Esophagus squamous epithelium (tissue), 5 donors: Measurements from ENCODE around the gene TMCC1. TPM values are rescaled to one million over a fixed set of nuclear protein-coding genes. Genes with fewer than 3 reads are reported as not detected.
"Not testable (repeated sequence)": the region's sequence is repeated elsewhere in the genome, so short reads cannot be mapped to it uniquely, and the experiment has no call there.

Source experiments
- DNase-seq: peaks from one replicate; lab custom pipeline; 2025; lab: John Stamatoyannopoulos, UW
- H3K27ac ChIP-seq, 4 donors: fragments of 200-600 bp; sonication (generic); one replicate each; pipeline ENCODE4 v1.5.1; 2016 to 2019; ENCODE audit warnings: mild to moderate bottlenecking in 1 of 4
- H3K27me3 ChIP-seq, 4 donors: fragments of 200-600 bp; sonication (generic); 1 replicate in 3 of 4; 2 replicates in 1 of 4; pipeline versions ENCODE4 v1.5.1 to v1.6.0; 2017 to 2021; ENCODE audit warnings: antibody characterized with exemption in 1 of 4
- H3K36me3 ChIP-seq, 3 donors: fragments of 200-600 bp; sonication (generic); one replicate each; pipeline ENCODE4 v1.5.1; 2016 to 2019
- H3K4me1 ChIP-seq, 3 donors: fragments of 200-600 bp; sonication (generic); one replicate each; pipeline ENCODE4 v1.5.1; 2017 to 2019
- H3K4me3 ChIP-seq, 4 donors: fragments of 200-600 bp; sonication (generic); 1 replicate in 3 of 4; 2 replicates in 1 of 4; pipeline ENCODE4 v1.5.1; 2016 to 2019; ENCODE audit warnings: mild to moderate bottlenecking in 2 of 4, moderate library complexity in 1 of 4
- H3K9me3 ChIP-seq, 3 donors: fragments of 200-600 bp; sonication (generic); one replicate each; pipeline ENCODE4 v1.5.1; 2016 to 2019
- POLR2A ChIP-seq, 4 donors: fragments of 450-650 bp; IDR thresholded peaks; one replicate each; pipeline ENCODE4 v1.6.1; 2017; ENCODE audit warnings: antibody characterized with exemption in 4 of 4, mild to moderate bottlenecking in 4 of 4, moderate library complexity in 3 of 4
- WGBS, 2 donors: methylation state at CpG; one replicate each; pipeline ENCODE4 v1.1.5; 2018; 5-methylcytosine and 5-hydroxymethylcytosine counted together
- intact Hi-C: fragments of 100-400 bp; cut with DNase I; formaldehyde crosslinking; loops from one replicate; pipeline ENCODE4 v1.15.0; 2022
- total RNA-seq, 4 donors: library from RNA; depleted of rRNA; stranded (reverse); fragments of >200 nt; gene quantifications; one replicate each; pipeline ENCODE4 v1.1.0, GENCODE V29; 2016
- TF ChIP-seq, protein P1 (sequence below), 6 experiments: fragments of 450-650 bp in 4 of 6; fragments of 200-600 bp in 2 of 6; sonication (generic) in 2 of 6; IDR thresholded peaks; one replicate each; pipeline ENCODE4 v1.5.1; 2016 to 2019; ENCODE audit warnings: antibody characterized with exemption in 6 of 6, mild to moderate bottlenecking in 4 of 6, moderate library complexity in 4 of 6
- donor health status: DM: yes; HTN: yes; CAD: no.

The TMCC1 gene
- total RNA-seq, 4 donors from 2014 or later, result 13.1 to 23.5 (median 18.4) TPM

DNA sequence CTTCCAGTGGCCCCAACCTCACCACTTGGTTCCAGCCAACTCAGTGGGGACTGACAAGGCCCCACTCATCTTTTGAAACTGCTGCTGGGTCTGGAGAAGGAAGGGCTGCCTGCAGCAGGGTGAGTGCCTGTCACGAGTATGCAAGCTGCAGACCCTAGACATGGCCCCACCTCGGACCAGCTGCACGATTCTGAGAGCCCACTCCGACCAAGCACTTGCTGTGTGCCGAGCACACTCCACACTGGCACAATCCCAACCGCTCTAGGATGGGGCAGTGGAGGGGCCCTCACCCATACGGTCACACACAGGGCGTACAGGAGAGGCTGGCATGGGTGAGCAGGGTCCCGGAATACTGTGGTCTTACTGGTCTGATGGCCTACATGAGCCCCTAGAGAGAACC lies 279.1 kb downstream of the TMCC1 start:
- 100% methylated on average over 3 of the region's 9 CpGs; no CpG with 5 or more reads in 1 of the 2 donors for WGBS, 2 donors
- DNase-seq, result no peak

DNA sequence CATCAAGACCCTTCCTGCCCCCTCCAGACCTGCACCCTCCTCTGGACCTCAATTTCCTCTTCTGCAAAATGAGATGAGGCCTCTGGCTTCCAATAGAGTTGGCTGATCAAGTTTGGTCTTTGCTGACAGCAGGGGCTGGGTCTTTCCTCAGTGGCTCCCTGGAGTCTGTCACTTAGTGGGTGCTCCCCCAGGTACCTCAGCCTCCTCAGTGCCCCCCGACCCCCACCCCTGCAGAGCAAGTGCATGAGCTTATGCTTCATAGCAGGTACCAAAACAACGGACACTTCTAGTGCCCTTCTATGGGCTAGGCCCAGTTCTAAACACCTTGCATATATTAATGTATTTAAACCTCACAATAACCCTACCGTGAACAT lies 280.2 kb downstream of the TMCC1 start:
- Histone ChIP-seq H3K9me3 (no peaks in the 10 kb centered on the region), H3K36me3 (no peaks in the 10 kb centered on the region), H3K4me1 (peaks cover 7 to 92% (median 51%) of the 10 kb centered on the region in 3 donors), H3K4me3 (no peak overlapping the region), H3K27ac (peak overlapping the region in 3 of 4 donors; percentile 3 to 62 (median 60)), H3K27me3 (peaks cover 0 to 9% (median 0%) of the 10 kb centered on the region in 4 donors)
- intact Hi-C loops, result no loop called here
- WGBS, 2 donors, result 82 to 83% methylated on average over 2 to 3 of the region's 3 CpGs
- DNase-seq, result no peak
- TF ChIP-seq, protein P1, sequence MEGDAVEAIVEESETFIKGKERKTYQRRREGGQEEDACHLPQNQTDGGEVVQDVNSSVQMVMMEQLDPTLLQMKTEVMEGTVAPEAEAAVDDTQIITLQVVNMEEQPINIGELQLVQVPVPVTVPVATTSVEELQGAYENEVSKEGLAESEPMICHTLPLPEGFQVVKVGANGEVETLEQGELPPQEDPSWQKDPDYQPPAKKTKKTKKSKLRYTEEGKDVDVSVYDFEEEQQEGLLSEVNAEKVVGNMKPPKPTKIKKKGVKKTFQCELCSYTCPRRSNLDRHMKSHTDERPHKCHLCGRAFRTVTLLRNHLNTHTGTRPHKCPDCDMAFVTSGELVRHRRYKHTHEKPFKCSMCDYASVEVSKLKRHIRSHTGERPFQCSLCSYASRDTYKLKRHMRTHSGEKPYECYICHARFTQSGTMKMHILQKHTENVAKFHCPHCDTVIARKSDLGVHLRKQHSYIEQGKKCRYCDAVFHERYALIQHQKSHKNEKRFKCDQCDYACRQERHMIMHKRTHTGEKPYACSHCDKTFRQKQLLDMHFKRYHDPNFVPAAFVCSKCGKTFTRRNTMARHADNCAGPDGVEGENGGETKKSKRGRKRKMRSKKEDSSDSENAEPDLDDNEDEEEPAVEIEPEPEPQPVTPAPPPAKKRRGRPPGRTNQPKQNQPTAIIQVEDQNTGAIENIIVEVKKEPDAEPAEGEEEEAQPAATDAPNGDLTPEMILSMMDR (IDR thresholded peaks at IDR 0.05), result no peak

More for the DNA sequence above, 279.1 kb downstream of the TMCC1 start:
- no peaks in the 10 kb centered on the region for H3K9me3 ChIP-seq
- peak overlapping the region in 3 of 4 donors; percentile 22 to 82 (median 27) for H3K27ac ChIP-seq
- no peak overlapping the region for H3K4me3 ChIP-seq
- TF ChIP-seq, protein P1 (IDR thresholded peaks at IDR 0.05), result no peak
- TF ChIP-seq POLR2A (IDR thresholded peaks at IDR 0.05), result no peak
- no peaks in the 10 kb centered on the region for H3K27me3 ChIP-seq
- peaks cover 0 to 92% (median 51%) of the 10 kb centered on the region in 3 donors for H3K4me1 ChIP-seq
- H3K36me3 ChIP-seq, result no peaks in the 10 kb centered on the region
- intact Hi-C loops, result no loop called here

DNA sequence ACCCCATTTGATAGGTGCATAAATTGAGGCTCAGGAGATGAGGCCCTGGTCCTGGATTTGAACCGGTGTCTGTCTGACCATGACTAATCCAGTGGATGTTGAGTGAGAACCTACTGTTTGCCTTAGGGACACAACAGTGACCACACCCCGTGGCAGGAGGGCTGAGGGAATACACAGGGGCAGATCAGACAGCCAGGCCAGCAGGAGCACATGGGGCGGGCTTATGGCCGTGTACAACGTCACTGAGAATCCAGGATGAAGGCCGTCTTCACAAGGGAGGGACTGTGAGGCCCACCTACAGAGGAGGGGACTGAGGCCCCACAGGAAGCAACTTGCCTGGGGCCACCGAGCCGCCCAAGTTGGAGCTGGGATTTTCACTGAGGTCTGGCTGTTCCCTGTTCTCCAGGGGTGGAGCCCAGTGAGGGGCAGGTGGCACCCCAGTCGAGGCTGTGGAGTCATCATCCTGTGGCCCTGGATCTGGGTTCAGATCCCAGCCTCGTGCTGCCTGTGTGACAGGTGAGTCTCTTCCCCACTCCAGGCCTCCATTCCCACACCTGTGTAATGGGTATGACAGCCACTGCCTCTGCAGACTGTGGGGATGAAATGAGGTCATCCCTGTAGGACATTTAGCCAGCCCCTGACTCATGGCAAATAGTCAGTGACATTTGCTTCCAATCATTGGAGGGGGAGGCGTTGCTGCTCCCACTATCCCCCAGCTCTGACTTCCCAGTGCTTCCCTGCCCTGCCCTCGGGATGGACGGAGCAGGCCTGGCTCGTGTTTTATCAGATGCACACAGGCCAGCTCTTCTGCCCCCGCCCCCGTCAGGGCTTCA lies 280.8 kb downstream of the TMCC1 start:
- DNase-seq, result no peak
- no peaks in the 10 kb centered on the region for H3K9me3 ChIP-seq
- intact Hi-C loops, result no loop called here
- WGBS, 2 donors, result 54 to 79% methylated on average over 6 to 8 of the region's 16 CpGs
- H3K4me3 ChIP-seq, result no peak overlapping the region
- TF ChIP-seq, protein P1 (IDR thresholded peaks at IDR 0.05), result no peak
- TF ChIP-seq POLR2A (IDR thresholded peaks at IDR 0.05), result no peak
- H3K27me3 ChIP-seq, result peaks cover 0 to 15% (median 0%) of the 10 kb centered on the region in 4 donors
- H3K36me3 ChIP-seq, result no peaks in the 10 kb centered on the region
- H3K4me1 ChIP-seq, result peaks cover 11 to 92% (median 57%) of the 10 kb centered on the region in 3 donors
- peak overlapping the region; percentile 46 to 66 (median 61) for H3K27ac ChIP-seq

DNA sequence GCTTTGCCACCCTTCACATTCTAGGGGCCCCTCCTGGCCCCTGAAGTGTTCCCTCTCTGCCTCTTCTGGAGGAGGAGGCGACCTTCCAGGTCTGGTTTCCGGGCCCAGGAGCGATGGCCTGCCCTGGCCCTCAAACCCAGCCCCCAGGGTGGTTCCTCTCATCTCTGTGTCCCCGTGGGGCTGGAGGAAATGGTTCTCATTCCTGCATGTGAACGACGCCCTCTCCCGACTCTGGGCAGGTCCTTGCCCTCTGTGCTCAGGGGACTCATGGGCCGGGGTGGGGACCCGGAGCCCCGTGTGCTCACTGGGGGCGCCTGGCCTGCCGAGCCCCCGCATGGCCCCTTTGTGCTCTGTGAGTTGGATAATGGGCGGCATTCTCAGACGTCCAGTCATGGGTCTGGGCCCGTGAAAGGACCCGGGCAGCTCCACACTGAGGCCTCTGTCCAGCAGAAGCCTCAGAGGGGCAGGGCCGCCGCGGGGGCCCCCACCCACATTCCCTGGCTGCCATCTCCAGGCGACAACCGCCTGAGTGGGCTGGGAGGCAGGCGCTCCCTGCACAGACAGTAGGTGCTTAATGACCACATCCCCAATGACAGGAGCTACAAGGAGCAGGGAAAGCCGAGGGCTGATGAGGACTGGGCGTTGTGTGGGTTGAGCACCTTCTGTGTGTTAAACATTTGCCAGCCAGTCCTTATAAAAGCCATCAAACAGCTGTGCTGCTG lies 281.5 kb downstream of the TMCC1 start:
- Histone ChIP-seq H3K4me1 (peaks cover 16 to 92% (median 59%) of the 10 kb centered on the region in 3 donors), H3K4me3 (no peak overlapping the region), H3K9me3 (no peaks in the 10 kb centered on the region), H3K27ac (peak overlapping the region; percentile 46 to 66 (median 61)), H3K36me3 (no peaks in the 10 kb centered on the region), H3K27me3 (peaks cover 0 to 23% (median 0%) of the 10 kb centered on the region in 4 donors)
- WGBS, 2 donors, result 32 to 61% methylated on average over 3 to 7 of the region's 25 CpGs
- DNase-seq, result no peak
- TF ChIP-seq, protein P1 (IDR thresholded peaks at IDR 0.05), result no peak
- no peak for TF ChIP-seq POLR2A (IDR thresholded peaks at IDR 0.05)
- intact Hi-C loops, result no loop called here

DNA sequence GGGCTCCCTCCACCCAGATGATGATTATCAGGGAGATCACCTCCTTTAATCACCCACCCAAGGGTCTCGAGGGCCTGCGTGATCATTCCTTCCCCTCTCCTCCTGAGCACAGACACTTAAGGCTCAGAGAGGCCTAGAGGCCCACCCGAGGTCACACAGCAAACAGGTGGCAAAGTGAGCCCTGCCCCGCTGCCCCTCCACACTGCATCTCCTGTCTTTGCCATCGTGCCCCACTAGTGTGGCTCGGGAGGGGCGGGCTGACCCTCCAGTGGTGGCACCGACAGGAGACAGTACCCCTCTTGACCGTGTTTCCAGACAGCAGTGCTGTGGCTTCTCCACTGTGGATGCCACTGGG lies 282.1 kb downstream of the TMCC1 start:
- Histone ChIP-seq H3K36me3 (no peaks in the 10 kb centered on the region), H3K4me3 (no peak overlapping the region), H3K27ac (peak overlapping the region; percentile 46 to 66 (median 61)), H3K27me3 (peaks cover 0 to 25% (median 0%) of the 10 kb centered on the region in 4 donors), H3K9me3 (no peaks in the 10 kb centered on the region), H3K4me1 (peaks cover 16 to 88% (median 54%) of the 10 kb centered on the region in 3 donors)
- DNase-seq, result no peak
- TF ChIP-seq, protein P1 (IDR thresholded peaks at IDR 0.05), result no peak
- TF ChIP-seq POLR2A (IDR thresholded peaks at IDR 0.05), result no peak
- WGBS, 2 donors, result 92 to 96% methylated on average over 2 to 8 of the region's 9 CpGs
- intact Hi-C loops, result no loop called here

DNA sequence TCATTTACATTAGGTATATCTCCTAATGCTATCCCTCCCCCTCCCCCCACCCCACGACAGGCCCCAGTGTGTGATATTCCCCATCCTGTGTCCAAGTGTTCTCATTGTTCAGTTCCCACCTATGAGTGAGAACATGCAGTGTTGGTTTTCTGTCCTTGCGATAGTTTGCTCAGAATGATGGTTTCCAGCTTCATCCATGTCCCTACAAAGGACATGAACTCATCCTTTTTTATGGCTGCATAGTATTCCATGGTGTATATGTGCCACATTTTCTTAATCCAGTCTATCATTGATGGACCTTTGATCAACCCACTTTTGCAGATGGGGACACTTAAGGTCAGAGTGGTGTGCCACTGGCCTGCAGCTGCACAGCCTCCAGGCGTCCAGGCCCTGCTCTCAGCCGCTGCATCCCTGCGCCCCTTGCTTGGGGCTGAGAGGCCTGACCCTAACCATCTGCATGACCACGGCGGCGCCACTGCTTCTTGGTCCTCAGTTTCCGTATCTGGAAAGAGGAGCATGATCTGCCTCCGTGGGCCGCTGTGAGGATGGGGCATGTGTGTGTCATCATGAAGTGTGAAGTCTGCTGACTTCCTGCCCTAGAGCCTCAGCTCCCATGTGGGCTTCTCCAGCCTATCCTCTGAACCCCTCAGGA lies 282.6 kb downstream of the TMCC1 start:
- H3K36me3 ChIP-seq, H3K4me3 ChIP-seq, intact Hi-C loops, DNase-seq, H3K9me3 ChIP-seq: not testable (repeated sequence)
- H3K27me3 ChIP-seq, result peaks cover 0 to 29% (median 2%) of the 10 kb centered on the region in 4 donors
- 86 to 88% methylated on average over 10 to 11 of the region's 11 CpGs for WGBS, 2 donors
- peaks cover 19 to 87% (median 50%) of the 10 kb centered on the region in 3 donors for H3K4me1 ChIP-seq
- peak overlapping the region in 3 of 4 donors; percentile 60 to 92 (median 62) for H3K27ac ChIP-seq
